Breast epithelium (tissue), 4 donors: Measurements from ENCODE around the gene RPS27. TPM values are rescaled to one million over a fixed set of nuclear protein-coding genes. Genes with fewer than 3 reads are reported as not detected.

ENCODE experiments used
- DNase-seq, 2 donors: peaks; one replicate each; pipeline ENCODE4 v3.0.0-alpha.2; 2019; ENCODE audit warnings: low spot score in 2 of 2
- H3K27ac ChIP-seq, 2 donors: fragments of 200-600 bp; sonication (generic) in 1 of 2; one replicate each; pipeline ENCODE4 v1.5.1; 2016 to 2019; ENCODE audit warnings: mild to moderate bottlenecking in 1 of 2
- H3K27me3 ChIP-seq, 2 donors: fragments of 200-600 bp; sonication (generic) in 1 of 2; one replicate each; pipeline versions ENCODE4 v1.5.1 to v1.6.0; 2017 to 2019; ENCODE audit warnings: control low read depth in 1 of 2, mild to moderate bottlenecking in 1 of 2
- H3K36me3 ChIP-seq: fragments of 200-600 bp; one replicate; pipeline ENCODE4 v1.5.1; 2019
- H3K4me1 ChIP-seq, 2 donors: fragments of 200-600 bp; sonication (generic); one replicate each; pipeline ENCODE4 v1.5.1; 2016 to 2019; ENCODE audit warnings: control low read depth in 1 of 2
- H3K4me3 ChIP-seq, 3 donors: fragments of 200-600 bp; sonication (generic); 1 replicate in 2 of 3; 2 replicates in 1 of 3; pipeline ENCODE4 v1.5.1; 2016 to 2019; ENCODE audit warnings: mild to moderate bottlenecking in 3 of 3, moderate library complexity in 2 of 3
- H3K9me3 ChIP-seq, 2 donors: fragments of 200-600 bp; sonication (generic) in 1 of 2; one replicate each; pipeline ENCODE4 v1.5.1; 2016 to 2019; ENCODE audit warnings: control low read depth in 1 of 2
- CTCF ChIP-seq, 3 donors: fragments of 450-650 bp; IDR thresholded peaks; one replicate each; pipeline ENCODE4 v1.5.1; 2016 to 2017; ENCODE audit warnings: antibody characterized with exemption in 3 of 3, mild to moderate bottlenecking in 3 of 3, moderate library complexity in 3 of 3
- POLR2A ChIP-seq: fragments of 450-650 bp; IDR thresholded peaks from one replicate; pipeline ENCODE4 v1.6.1; 2016; ENCODE audit warnings: antibody characterized with exemption, mild to moderate bottlenecking, moderate library complexity
- POLR2AphosphoS5 ChIP-seq, 3 donors: sonication (generic); formaldehyde crosslinking; IDR thresholded peaks; one replicate each; pipeline ENCODE4 v1.6.1; 2017; ENCODE audit warnings: antibody characterized with exemption in 3 of 3
- intact Hi-C: fragments of 100-400 bp; cut with DNase I; formaldehyde crosslinking; loops from one replicate; pipeline ENCODE4 v1.15.1; 2023; ENCODE audit warnings: low total_unique reads
- total RNA-seq, 3 donors: library from RNA; depleted of rRNA; stranded (reverse); fragments of >200 nt; gene quantifications; one replicate each; pipeline ENCODE4 v1.1.0, GENCODE V29; 2016

The RPS27 gene
- total RNA-seq, 3 donors from 2014 or later, result 2,845 to 3,909 (median 3,226) TPM

GRCh38 chr1:153957744-153958110, 32.8 kb upstream of the RPS27 start:
- intact Hi-C loops, result no loop called here

GRCh38 chr1:153958111-153958960, 32.2 kb upstream of the RPS27 start, which contains the start of gene CRTC2:
TSS of gene CRTC2 (minus strand) at chr1:153958612. CDS start at chr1:153958497, 115 bp downstream.
- Histone ChIP-seq H3K36me3 (no peaks in the 10 kb centered on the region), H3K9me3 (no peaks in the 10 kb centered on the region), H3K4me1 (peaks cover 10 to 17% of the 10 kb centered on the region in 2 donors), H3K27ac (peak within 1 kb of the TSS; percentile 91 to 95), H3K4me3 (peak within 1 kb of the TSS; percentile 93 to 95 (median 94)), H3K27me3 (no peaks in the 10 kb centered on the region)
- TF ChIP-seq POLR2A, result peak; percentile 64
- no peak for TF ChIP-seq CTCF (IDR thresholded peaks at IDR 0.05)
- TF ChIP-seq POLR2AphosphoS5 (IDR thresholded peaks at IDR 0.05), result peak; percentile 79 to 91 (median 90)
- intact Hi-C loops, result no loop called here
- DNase-seq, result peak; percentile 97 to 99

More at GRCh38 chr1:153957744-153958110, 32.8 kb upstream of the RPS27 start:
- no peaks in the 10 kb centered on the region for H3K9me3 ChIP-seq
- no peaks in the 10 kb centered on the region for H3K27me3 ChIP-seq
- H3K27ac ChIP-seq, result peak overlapping the region; percentile 91 to 95
- no peaks in the 10 kb centered on the region for H3K36me3 ChIP-seq
- no peak for DNase-seq
- H3K4me3 ChIP-seq, result peak overlapping the region; percentile 93 to 95 (median 94)
- TF ChIP-seq POLR2A (no peak), POLR2AphosphoS5 (IDR thresholded peaks at IDR 0.05) (no peak), CTCF (IDR thresholded peaks at IDR 0.05) (no peak)
- peaks cover 10 to 17% of the 10 kb centered on the region in 2 donors for H3K4me1 ChIP-seq

GRCh38 chr1:153958961-153959260, 31.7 kb upstream of the RPS27 start:
- peaks cover 10 to 17% of the 10 kb centered on the region in 2 donors for H3K4me1 ChIP-seq
- DNase-seq, result no peak

GRCh38 chr1:153959454-153959853, 31.1 kb upstream of the RPS27 start:
- TF ChIP-seq CTCF (IDR thresholded peaks at IDR 0.05) (no peak), POLR2A (no peak), POLR2AphosphoS5 (IDR thresholded peaks at IDR 0.05) (no peak)
- Histone ChIP-seq H3K27ac (peak overlapping the region; percentile 91 to 95), H3K27me3 (no peaks in the 10 kb centered on the region), H3K4me3 (no peak overlapping the region), H3K4me1 (peaks cover 10 to 17% of the 10 kb centered on the region in 2 donors), H3K9me3 (no peaks in the 10 kb centered on the region), H3K36me3 (no peaks in the 10 kb centered on the region)
- intact Hi-C loops, result no loop called here
- no peak for DNase-seq

More at GRCh38 chr1:153958961-153959260, 31.7 kb upstream of the RPS27 start:
- Histone ChIP-seq H3K9me3 (no peaks in the 10 kb centered on the region), H3K27me3 (no peaks in the 10 kb centered on the region), H3K27ac (peak overlapping the region; percentile 91 to 95), H3K4me3 (peak overlapping the region; percentile 93 to 95 (median 94)), H3K36me3 (no peaks in the 10 kb centered on the region)
- intact Hi-C loops, result no loop called here
- TF ChIP-seq POLR2AphosphoS5 (IDR thresholded peaks at IDR 0.05) (no peak), CTCF (IDR thresholded peaks at IDR 0.05) (no peak), POLR2A (no peak)

GRCh38 chr1:153960206-153960605, 30.4 kb upstream of the RPS27 start:
- Histone ChIP-seq H3K27ac (peak overlapping the region; percentile 91 to 95), H3K36me3 (no peaks in the 10 kb centered on the region), H3K4me3 (no peak overlapping the region), H3K9me3 (no peaks in the 10 kb centered on the region), H3K27me3 (no peaks in the 10 kb centered on the region), H3K4me1 (peaks cover 10 to 17% of the 10 kb centered on the region in 2 donors)
- TF ChIP-seq CTCF (IDR thresholded peaks at IDR 0.05), result no peak
- TF ChIP-seq POLR2A, result no peak
- no peak for TF ChIP-seq POLR2AphosphoS5 (IDR thresholded peaks at IDR 0.05)
- intact Hi-C loops, result no loop called here
- no peak for DNase-seq
